HG02938 (cell line): Measurements from ENCODE around the gene NRG2.

Source experiments
- ATAC-seq: cut with Tn5 transposase; IDR thresholded peaks from one replicate; pipeline ENCODE4 v1.9.1; 2021; ENCODE audit warnings: mild to moderate bottlenecking, moderate library complexity; ENCODE audit not compliant: unreplicated experiment

Gene NRG2

GRCh38 chr5:140041492-140042392, 1.4 kb downstream of the NRG2 start:
- ATAC-seq: no peak

- ATAC-seq: no peak
Measured at GRCh38 chr5:140041099-140041491, 2.0 kb downstream of the NRG2 start.

- no peak for ATAC-seq
Measured at GRCh38 chr5:140040358-140040757, 2.7 kb downstream of the NRG2 start.

GRCh38 chr5:140039561-140039960, 3.5 kb downstream of the NRG2 start:
- ATAC-seq: peak; percentile 32

- peak; percentile 42 for ATAC-seq
Measured at GRCh38 chr5:140038373-140038957, 4.6 kb downstream of the NRG2 start.

GRCh38 chr5:140037012-140037411, 6.1 kb downstream of the NRG2 start:
- no peak for ATAC-seq

- ATAC-seq: no peak
Measured at GRCh38 chr5:140035881-140036280, 7.2 kb downstream of the NRG2 start.

- no peak for ATAC-seq
Measured at GRCh38 chr5:140033037-140033760, 9.9 kb downstream of the NRG2 start.

GRCh38 chr5:140032296-140032695, 10.8 kb downstream of the NRG2 start:
- ATAC-seq: no peak

- no peak for ATAC-seq
Measured at GRCh38 chr5:140027807-140028206, 15.3 kb downstream of the NRG2 start.

GRCh38 chr5:140025736-140026135, 17.4 kb downstream of the NRG2 start:
- ATAC-seq: no peak

- ATAC-seq: no peak
Measured at GRCh38 chr5:140024928-140025327, 18.2 kb downstream of the NRG2 start.

GRCh38 chr5:140023611-140024191, 19.4 kb downstream of the NRG2 start:
- ATAC-seq: no peak

- ATAC-seq: no peak
Measured at GRCh38 chr5:140020601-140021177, 22.4 kb downstream of the NRG2 start.

- ATAC-seq: no peak
Measured at GRCh38 chr5:140018920-140019644, 24.0 kb downstream of the NRG2 start.

GRCh38 chr5:140018517-140018916, 24.6 kb downstream of the NRG2 start:
- ATAC-seq: no peak

- ATAC-seq: no peak
Measured at GRCh38 chr5:140018096-140018481, 25.0 kb downstream of the NRG2 start.

GRCh38 chr5:140017397-140018095, 25.6 kb downstream of the NRG2 start:
- ATAC-seq: no peak

GRCh38 chr5:140015706-140016105, 27.4 kb downstream of the NRG2 start:
- ATAC-seq: no peak

GRCh38 chr5:140014751-140015150, 28.3 kb downstream of the NRG2 start:
- no peak for ATAC-seq
